Measurements from ENCODE around the gene ERC2. TPM values are rescaled to one million over a fixed set of nuclear protein-coding genes. Genes with fewer than 3 reads are reported as not detected.

Gene ERC2
- polyA plus RNA-seq, 2 of the 4 experiments (the other 2 are of a cell fraction) = 0.16 TPM; not detected in 1

GRCh38 chr3:56001991-56002390 lies 466.3 kb downstream of the ERC2 start:
- no peaks in the 10 kb centered on the region for H3K9me3 ChIP-seq
- ATAC-seq (no peak), DNase-seq (ENCODE audit: low read depth in 1 of 2, low spot score in 1 of 2) (no peak), FAIRE-seq (no peak)
- ChIA-PET CTCF (interaction anchor here (0.7 kb wide), 1 partner anchor 233 kb away, joined by 4 read pairs; no protein-coding TSS in a partner anchor), POLR2A (no interaction called here)
- no peak overlapping the region for H3K4me3 ChIP-seq
- no peak for TF ChIP-seq CTCF (IDR thresholded peaks at IDR 0.05)
- TF ChIP-seq TP53 (CRISPR knock-in tag; IDR thresholded peaks at IDR 0.05) = no peak
- TF ChIP-seq JUNB (IDR thresholded peaks at IDR 0.05) = no peak
- TF ChIP-seq USF2 (IDR thresholded peaks at IDR 0.05) = no peak
- no peak for TF ChIP-seq ZNF302 (CRISPR knock-in tag; IDR thresholded peaks at IDR 0.05)
- TF ChIP-seq HOXA7 (CRISPR knock-in tag; IDR thresholded peaks at IDR 0.05) = no peak
- TF ChIP-seq FOSB (CRISPR knock-in tag; IDR thresholded peaks at IDR 0.05) = no peak
- no peak overlapping the region for H3K27ac ChIP-seq
- H3K4me1 ChIP-seq = no peaks in the 10 kb centered on the region
- H3K4me2 ChIP-seq = no peak overlapping the region

GRCh38 chr3:56001537-56001936 lies 466.7 kb downstream of the ERC2 start:
- ATAC-seq (no peak), FAIRE-seq (no peak), DNase-seq (ENCODE audit: low read depth in 1 of 2, low spot score in 1 of 2) (no peak)
- Histone ChIP-seq H3K4me2 (no peak overlapping the region), H3K9me3 (no peaks in the 10 kb centered on the region), H3K4me1 (no peaks in the 10 kb centered on the region), H3K4me3 (no peak overlapping the region), H3K27ac (no peak overlapping the region)
- TF ChIP-seq JUNB (IDR thresholded peaks at IDR 0.05) (no peak), RFX5 (IDR thresholded peaks at IDR 0.05) (no peak), RCOR1 (IDR thresholded peaks at IDR 0.05; ENCODE audit: low read depth, low read length) (no peak), ZSCAN20 (CRISPR knock-in tag; IDR thresholded peaks at IDR 0.05) (no peak), TFCP2L1 (CRISPR knock-in tag; IDR thresholded peaks at IDR 0.05) (no peak), KDM1A (IDR thresholded peaks at IDR 0.05; ENCODE audit: low read depth) (no peak), NFE2L2 (conservative IDR thresholded peaks at IDR 0.05; ENCODE audit: low read length) (no peak), NR3C1 (IDR thresholded peaks at IDR 0.05) (no peak), KDM5A (IDR thresholded peaks at IDR 0.05) (no peak), USF2 (IDR thresholded peaks at IDR 0.05) (no peak), NPAS2 (CRISPR knock-in tag; IDR thresholded peaks at IDR 0.05; ENCODE audit: borderline replicate concordance) (no peak), HEYL (CRISPR knock-in tag; IDR thresholded peaks at IDR 0.05) (no peak), EP300 (IDR thresholded peaks at IDR 0.05) (no peak)
- WGBS (ENCODE audit: missing lambda C conversion rate) = 25% methylated on average over 4 of the region's 4 CpGs
- CTCF ChIA-PET = interaction anchor here (0.7 kb wide), 1 partner anchor 234 kb away, joined by 4 read pairs; no protein-coding TSS in a partner anchor
- POLR2A ChIA-PET = no interaction called here

- no peak overlapping the region for H3K4me3 ChIP-seq
- ATAC-seq (no peak), DNase-seq (ENCODE audit: low read depth in 1 of 2, low spot score in 1 of 2) (no peak), FAIRE-seq (no peak)
- no peak overlapping the region for H3K4me2 ChIP-seq
- H3K4me1 ChIP-seq = no peaks in the 10 kb centered on the region
- ChIA-PET CTCF (interaction anchor here (0.6 kb wide), 1 partner anchor 1273 kb away, joined by 4 read pairs; no protein-coding TSS in a partner anchor), POLR2A (no interaction called here)
- H3K27ac ChIP-seq = no peak overlapping the region
- TF ChIP-seq ZNF302 (CRISPR knock-in tag; IDR thresholded peaks at IDR 0.05) (no peak), REST (IDR thresholded peaks at IDR 0.05) (no peak), RAD21 (conservative IDR thresholded peaks at IDR 0.05 in 1 of 2, IDR thresholded peaks at IDR 0.05 in 1 of 2) (no peak), HOXB13 (CRISPR knock-in tag; IDR thresholded peaks at IDR 0.05; ENCODE audit: low read depth) (no peak), TFCP2L1 (CRISPR knock-in tag; IDR thresholded peaks at IDR 0.05) (no peak), PHF8 (IDR thresholded peaks at IDR 0.05; ENCODE audit: borderline replicate concordance, low read depth) (no peak), ZSCAN20 (CRISPR knock-in tag; IDR thresholded peaks at IDR 0.05) (no peak), HOXB5 (CRISPR knock-in tag; IDR thresholded peaks at IDR 0.05) (no peak), RCOR1 (IDR thresholded peaks at IDR 0.05; ENCODE audit: low read depth, low read length) (no peak), NR3C1 (IDR thresholded peaks at IDR 0.05) (no peak)
- no peaks in the 10 kb centered on the region for H3K9me3 ChIP-seq
- 4% methylated on average over 2 of the region's 2 CpGs for WGBS (ENCODE audit: missing lambda C conversion rate)
Observed at GRCh38 chr3:55989366-55989765, 478.9 kb downstream of the ERC2 start.
